ENCODE results near the gene YWHAE.

DNA sequence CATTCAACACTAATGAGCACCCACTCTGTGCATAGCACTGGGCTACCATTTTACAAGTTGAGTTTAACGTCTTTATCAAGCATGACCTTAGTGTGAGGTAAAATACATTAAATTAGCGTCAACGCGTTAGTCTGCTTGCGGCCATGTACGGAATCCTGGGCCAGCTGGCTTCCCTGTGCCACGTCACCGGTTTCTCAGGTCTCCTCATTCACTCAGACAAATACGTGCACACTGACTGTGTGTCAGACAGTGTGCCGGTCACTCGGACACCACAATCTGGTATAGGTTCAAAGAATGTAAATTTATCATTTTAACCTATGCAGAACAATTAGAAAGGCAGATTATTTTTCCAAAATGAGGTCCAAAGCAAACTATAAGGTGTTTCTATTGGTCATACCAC, 21.4 kb upstream of the YWHAE start:
- TF ChIP-seq, protein P1, sequence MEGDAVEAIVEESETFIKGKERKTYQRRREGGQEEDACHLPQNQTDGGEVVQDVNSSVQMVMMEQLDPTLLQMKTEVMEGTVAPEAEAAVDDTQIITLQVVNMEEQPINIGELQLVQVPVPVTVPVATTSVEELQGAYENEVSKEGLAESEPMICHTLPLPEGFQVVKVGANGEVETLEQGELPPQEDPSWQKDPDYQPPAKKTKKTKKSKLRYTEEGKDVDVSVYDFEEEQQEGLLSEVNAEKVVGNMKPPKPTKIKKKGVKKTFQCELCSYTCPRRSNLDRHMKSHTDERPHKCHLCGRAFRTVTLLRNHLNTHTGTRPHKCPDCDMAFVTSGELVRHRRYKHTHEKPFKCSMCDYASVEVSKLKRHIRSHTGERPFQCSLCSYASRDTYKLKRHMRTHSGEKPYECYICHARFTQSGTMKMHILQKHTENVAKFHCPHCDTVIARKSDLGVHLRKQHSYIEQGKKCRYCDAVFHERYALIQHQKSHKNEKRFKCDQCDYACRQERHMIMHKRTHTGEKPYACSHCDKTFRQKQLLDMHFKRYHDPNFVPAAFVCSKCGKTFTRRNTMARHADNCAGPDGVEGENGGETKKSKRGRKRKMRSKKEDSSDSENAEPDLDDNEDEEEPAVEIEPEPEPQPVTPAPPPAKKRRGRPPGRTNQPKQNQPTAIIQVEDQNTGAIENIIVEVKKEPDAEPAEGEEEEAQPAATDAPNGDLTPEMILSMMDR (IDR thresholded peaks at IDR 0.05; ENCODE audit: insufficient read depth, low read length, poor library complexity, severe bottlenecking) = no peak
- no peak for TF ChIP-seq EZH2phosphoT487 (conservative IDR thresholded peaks at IDR 0.05; ENCODE audit: low read length)
